GM18868 (cell line): ENCODE results near the gene CCR4.
"Not testable (repeated sequence)": the region's sequence is repeated elsewhere in the genome, so short reads cannot be mapped to it uniquely, and the experiment has no call there.

Source experiments
- ATAC-seq: cut with Tn5 transposase; IDR thresholded peaks from one replicate; pipeline ENCODE4 v1.9.1; 2021; ENCODE audit warnings: mild to moderate bottlenecking, moderate library complexity; ENCODE audit not compliant: unreplicated experiment

CCR4 gene

GRCh38 chr3:32977861-32978260 is 26.4 kb downstream of the CCR4 start:
- no peak for ATAC-seq

GRCh38 chr3:32978331-32978730 is 26.9 kb downstream of the CCR4 start:
- ATAC-seq: no peak

GRCh38 chr3:32983124-32983523 is 31.7 kb downstream of the CCR4 start:
- no peak for ATAC-seq

GRCh38 chr3:32984918-32985317 is 33.5 kb downstream of the CCR4 start:
- ATAC-seq: not testable (repeated sequence)

- no peak for ATAC-seq
Observed at GRCh38 chr3:32989171-32989570, 37.7 kb downstream of the CCR4 start.

- ATAC-seq: no peak
Observed at GRCh38 chr3:32990116-32990515, 38.7 kb downstream of the CCR4 start.

- no peak for ATAC-seq
Observed at GRCh38 chr3:32991781-32992180, 40.3 kb downstream of the CCR4 start.

GRCh38 chr3:32992310-32992686 is 40.9 kb downstream of the CCR4 start:
- peak; percentile 17 for ATAC-seq

- ATAC-seq: no peak
Observed at GRCh38 chr3:32994045-32994444, 42.6 kb downstream of the CCR4 start.

- ATAC-seq: no peak
Observed at GRCh38 chr3:32995098-32995497, 43.7 kb downstream of the CCR4 start.

- ATAC-seq: no peak
Observed at GRCh38 chr3:32996048-32996754, 44.8 kb downstream of the CCR4 start.

- ATAC-seq: no peak
Observed at GRCh38 chr3:32996755-32997091, 45.3 kb downstream of the CCR4 start.

- no peak for ATAC-seq
Observed at GRCh38 chr3:32998631-32999451, 47.4 kb downstream of the CCR4 start.

GRCh38 chr3:33000691-33001385 is 49.4 kb downstream of the CCR4 start:
- no peak for ATAC-seq

- peak; percentile 85 for ATAC-seq
Observed at GRCh38 chr3:33001889-33002288, 50.4 kb downstream of the CCR4 start.

GRCh38 chr3:33003308-33003707 is 51.9 kb downstream of the CCR4 start:
- ATAC-seq: no peak

GRCh38 chr3:33004205-33004604 is 52.8 kb downstream of the CCR4 start:
- no peak for ATAC-seq

GRCh38 chr3:33004961-33005360 is 53.5 kb downstream of the CCR4 start:
- ATAC-seq: no peak
